ENCODE data around the gene SSTR3.

Gene SSTR3

DNA sequence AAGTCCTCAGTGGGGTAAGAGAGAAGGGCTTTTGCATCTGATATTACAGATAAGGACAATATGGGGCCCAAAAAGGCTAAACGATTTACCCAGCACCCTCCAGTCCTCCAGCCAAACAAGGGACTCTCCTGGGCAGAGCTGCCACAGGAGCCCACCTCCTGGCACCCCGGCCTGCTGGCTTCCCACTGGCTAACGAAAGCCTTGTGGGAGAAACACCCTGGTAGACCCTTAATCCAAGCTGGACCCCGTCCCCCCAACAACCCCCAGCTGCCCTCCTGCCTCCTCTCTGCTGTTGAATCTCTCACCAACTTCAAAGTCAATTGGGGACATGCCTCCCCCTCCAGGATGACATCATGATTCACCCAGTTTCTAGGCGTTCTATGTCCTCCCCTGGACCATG lies 35.1 kb downstream of the SSTR3 start:
- H3K79me2 ChIP-seq (ENCODE audit: control insufficient read depth, low read length): no peaks in the 10 kb centered on the region
- H3K27ac ChIP-seq (ENCODE audit: low read depth, low read length): no peak overlapping the region

DNA sequence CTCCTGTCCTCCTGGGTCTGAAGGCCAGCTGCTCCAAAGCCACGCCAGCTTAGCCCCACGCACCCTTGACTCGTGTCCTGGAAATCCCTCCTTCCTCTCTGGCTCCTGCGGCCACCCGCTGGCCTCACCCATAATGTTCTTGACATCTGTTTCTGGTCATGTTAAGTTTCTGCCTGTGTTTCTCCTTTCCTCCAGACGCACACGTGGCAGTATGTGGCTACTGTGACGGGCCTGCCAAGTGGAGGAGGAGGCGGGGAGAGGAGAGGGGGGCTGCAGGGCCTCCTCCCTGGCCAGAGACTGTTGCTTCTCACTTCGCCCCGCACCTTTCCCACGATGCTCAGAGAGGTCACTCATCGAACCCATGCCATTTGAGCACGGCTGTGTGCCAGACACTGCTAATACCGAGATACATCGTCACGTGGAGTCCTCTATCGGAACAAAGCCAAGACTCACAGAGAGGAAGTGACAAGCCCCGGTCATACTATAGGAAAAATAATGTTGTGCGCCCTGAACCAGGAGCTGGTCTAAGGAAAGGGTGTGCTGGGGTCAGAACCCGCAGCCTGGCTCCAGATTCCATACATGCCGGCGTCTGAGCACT lies 35.7 kb downstream of the SSTR3 start:
- no peaks in the 10 kb centered on the region for H3K36me3 ChIP-seq (ENCODE audit: control insufficient read depth, low read length)
- no peaks in the 10 kb centered on the region for H3K9me2 ChIP-seq (replicated peaks; ENCODE audit: control insufficient read depth, low read length)
- no peak overlapping the region for H3K4me2 ChIP-seq (ENCODE audit: low read length)
- TF ChIP-seq, protein P1, sequence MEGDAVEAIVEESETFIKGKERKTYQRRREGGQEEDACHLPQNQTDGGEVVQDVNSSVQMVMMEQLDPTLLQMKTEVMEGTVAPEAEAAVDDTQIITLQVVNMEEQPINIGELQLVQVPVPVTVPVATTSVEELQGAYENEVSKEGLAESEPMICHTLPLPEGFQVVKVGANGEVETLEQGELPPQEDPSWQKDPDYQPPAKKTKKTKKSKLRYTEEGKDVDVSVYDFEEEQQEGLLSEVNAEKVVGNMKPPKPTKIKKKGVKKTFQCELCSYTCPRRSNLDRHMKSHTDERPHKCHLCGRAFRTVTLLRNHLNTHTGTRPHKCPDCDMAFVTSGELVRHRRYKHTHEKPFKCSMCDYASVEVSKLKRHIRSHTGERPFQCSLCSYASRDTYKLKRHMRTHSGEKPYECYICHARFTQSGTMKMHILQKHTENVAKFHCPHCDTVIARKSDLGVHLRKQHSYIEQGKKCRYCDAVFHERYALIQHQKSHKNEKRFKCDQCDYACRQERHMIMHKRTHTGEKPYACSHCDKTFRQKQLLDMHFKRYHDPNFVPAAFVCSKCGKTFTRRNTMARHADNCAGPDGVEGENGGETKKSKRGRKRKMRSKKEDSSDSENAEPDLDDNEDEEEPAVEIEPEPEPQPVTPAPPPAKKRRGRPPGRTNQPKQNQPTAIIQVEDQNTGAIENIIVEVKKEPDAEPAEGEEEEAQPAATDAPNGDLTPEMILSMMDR (IDR thresholded peaks at IDR 0.05; ENCODE audit: low read depth, low read length, poor library complexity, severe bottlenecking): no peak
- no peak for TF ChIP-seq EZH2phosphoT487 (IDR thresholded peaks at IDR 0.05; ENCODE audit: borderline replicate concordance, low read length)
- H3K9me3 ChIP-seq (ENCODE audit: control insufficient read depth, insufficient read depth, low read length): no peaks in the 10 kb centered on the region
- H4K20me1 ChIP-seq (ENCODE audit: control insufficient read depth, insufficient read depth, low read depth, low read length): no peaks in the 10 kb centered on the region; the same call in 1 of the 2 replicates
- no peaks in the 10 kb centered on the region for H3F3A ChIP-seq (ENCODE audit: control insufficient read depth, insufficient read depth)
- H3K4me3 ChIP-seq (ENCODE audit: low read length): no peak overlapping the region
- no peak overlapping the region for H3K27ac ChIP-seq (ENCODE audit: low read depth, low read length)
- H3K79me2 ChIP-seq (ENCODE audit: control insufficient read depth, low read length): no peaks in the 10 kb centered on the region
- no peaks in the 10 kb centered on the region for H3K4me1 ChIP-seq (ENCODE audit: control insufficient read depth, low read length)
- peaks cover 39% of the 10 kb centered on the region for H3K27me3 ChIP-seq (ENCODE audit: control insufficient read depth, low read length)

More for the DNA sequence above, 35.1 kb downstream of the SSTR3 start:
- Histone ChIP-seq H3K4me3 (ENCODE audit: low read length) (no peak overlapping the region), H3F3A (ENCODE audit: control insufficient read depth, insufficient read depth) (no peaks in the 10 kb centered on the region), H3K36me3 (ENCODE audit: control insufficient read depth, low read length) (no peaks in the 10 kb centered on the region), H4K20me1 (ENCODE audit: control insufficient read depth, insufficient read depth, low read depth, low read length) (no peaks in the 10 kb centered on the region; the same call in 1 of the 2 replicates), H3K4me2 (ENCODE audit: low read length) (no peak overlapping the region), H3K9me3 (ENCODE audit: control insufficient read depth, insufficient read depth, low read length) (no peaks in the 10 kb centered on the region), H3K4me1 (ENCODE audit: control insufficient read depth, low read length) (no peaks in the 10 kb centered on the region), H3K9me2 (replicated peaks; ENCODE audit: control insufficient read depth, low read length) (no peaks in the 10 kb centered on the region), H3K27me3 (ENCODE audit: control insufficient read depth, low read length) (peaks cover 39% of the 10 kb centered on the region)
- TF ChIP-seq, protein P1 (IDR thresholded peaks at IDR 0.05; ENCODE audit: low read depth, low read length, poor library complexity, severe bottlenecking): no peak
- no peak for TF ChIP-seq EZH2phosphoT487 (IDR thresholded peaks at IDR 0.05; ENCODE audit: borderline replicate concordance, low read length)

DNA sequence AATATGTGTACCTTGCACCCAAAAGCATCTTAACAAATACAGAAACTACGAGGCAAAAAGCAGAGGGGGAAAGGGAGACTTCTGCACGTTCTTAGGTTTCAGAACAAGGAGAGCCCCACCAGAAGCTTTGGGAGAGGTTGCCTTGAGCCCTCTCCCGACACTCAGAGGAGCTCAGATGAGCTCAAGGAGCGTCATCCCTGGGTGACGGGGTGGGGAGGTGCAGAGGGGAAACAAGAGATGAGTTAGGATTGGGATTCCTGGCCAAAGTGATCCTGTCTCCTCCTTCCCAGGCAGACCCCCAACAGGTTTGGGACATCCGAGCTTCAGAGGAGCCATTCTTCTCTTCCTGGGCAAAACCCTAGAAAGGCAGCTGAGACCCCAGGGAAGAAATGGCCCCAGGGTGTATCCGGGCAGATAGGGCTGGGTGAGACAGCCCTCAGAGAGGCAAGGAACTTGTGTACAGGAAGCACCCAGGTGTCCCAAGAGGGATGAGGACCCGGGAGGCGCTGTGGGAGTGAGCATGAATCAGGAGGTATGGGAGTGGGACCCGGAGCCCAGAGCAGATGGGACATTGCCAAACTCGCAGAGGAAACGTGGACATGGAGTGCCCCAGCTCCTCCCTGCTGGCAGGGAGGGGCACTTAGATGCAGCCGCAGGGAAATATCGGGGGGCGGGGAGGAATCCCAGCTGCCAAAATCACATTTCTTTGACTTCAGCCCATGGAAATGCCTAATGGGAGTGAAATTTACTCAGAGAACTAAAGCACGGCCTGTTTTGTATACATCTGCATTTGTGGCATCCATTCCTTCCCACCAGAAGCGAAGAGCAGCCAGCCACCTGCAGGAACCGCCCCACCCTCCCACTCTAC lies 36.6 kb downstream of the SSTR3 start:
- Histone ChIP-seq H3K79me2 (ENCODE audit: control insufficient read depth, low read length) (no peaks in the 10 kb centered on the region), H3K4me2 (ENCODE audit: low read length) (no peak overlapping the region), H3F3A (ENCODE audit: control insufficient read depth, insufficient read depth) (no peaks in the 10 kb centered on the region), H3K27ac (ENCODE audit: low read depth, low read length) (no peak overlapping the region), H4K20me1 (ENCODE audit: control insufficient read depth, insufficient read depth, low read depth, low read length) (no peaks in the 10 kb centered on the region; the same call in 1 of the 2 replicates), H3K4me3 (ENCODE audit: low read length) (no peak overlapping the region), H3K4me1 (ENCODE audit: control insufficient read depth, low read length) (no peaks in the 10 kb centered on the region), H3K9me3 (ENCODE audit: control insufficient read depth, insufficient read depth, low read length) (no peaks in the 10 kb centered on the region), H3K9me2 (replicated peaks; ENCODE audit: control insufficient read depth, low read length) (no peaks in the 10 kb centered on the region), H3K27me3 (ENCODE audit: control insufficient read depth, low read length) (peaks cover 39% of the 10 kb centered on the region), H3K36me3 (ENCODE audit: control insufficient read depth, low read length) (no peaks in the 10 kb centered on the region)
- TF ChIP-seq, protein P1 (IDR thresholded peaks at IDR 0.05; ENCODE audit: low read depth, low read length, poor library complexity, severe bottlenecking): no peak
- no peak for TF ChIP-seq EZH2phosphoT487 (IDR thresholded peaks at IDR 0.05; ENCODE audit: borderline replicate concordance, low read length)

All from DOHH2 (cell line).